Loucy (cell line): Measurements from ENCODE around the gene DUSP22.

Source experiments
- EZH2phosphoT487 ChIP-seq: fragments of 200-600 bp; IDR thresholded peaks from 2 replicates; pipeline ENCODE4 v1.6.1; 2018; ENCODE audit warnings: antibody characterized with exemption, mild to moderate bottlenecking, moderate library complexity, borderline replicate concordance
- TF ChIP-seq, protein P1 (sequence below): fragments of 200-600 bp; sonication (generic); conservative IDR thresholded peaks from 2 replicates; pipeline ENCODE4 v1.5.1; 2014; ENCODE audit warnings: mild to moderate bottlenecking, antibody characterized with exemption, low read length

DNA sequence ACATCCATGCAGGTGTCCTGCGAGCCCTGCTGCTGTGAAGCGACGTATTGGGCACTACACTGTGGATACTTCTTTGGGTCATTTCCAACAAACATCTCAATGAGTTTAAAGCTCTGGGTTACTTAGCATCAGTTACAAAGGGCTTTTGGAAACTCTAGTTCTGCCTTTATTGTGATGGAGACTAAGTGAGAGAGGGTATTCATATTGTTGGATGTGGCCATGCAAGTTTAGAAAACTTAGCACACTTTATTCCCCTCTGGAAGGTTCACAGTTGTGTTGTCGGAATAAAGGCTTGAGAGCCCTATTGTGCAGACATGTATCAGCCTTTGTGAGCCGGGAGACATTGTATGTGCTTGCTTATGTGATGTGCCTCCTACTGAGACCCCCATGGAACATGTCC is 22.1 kb downstream of the DUSP22 start:
- TF ChIP-seq, protein P1, sequence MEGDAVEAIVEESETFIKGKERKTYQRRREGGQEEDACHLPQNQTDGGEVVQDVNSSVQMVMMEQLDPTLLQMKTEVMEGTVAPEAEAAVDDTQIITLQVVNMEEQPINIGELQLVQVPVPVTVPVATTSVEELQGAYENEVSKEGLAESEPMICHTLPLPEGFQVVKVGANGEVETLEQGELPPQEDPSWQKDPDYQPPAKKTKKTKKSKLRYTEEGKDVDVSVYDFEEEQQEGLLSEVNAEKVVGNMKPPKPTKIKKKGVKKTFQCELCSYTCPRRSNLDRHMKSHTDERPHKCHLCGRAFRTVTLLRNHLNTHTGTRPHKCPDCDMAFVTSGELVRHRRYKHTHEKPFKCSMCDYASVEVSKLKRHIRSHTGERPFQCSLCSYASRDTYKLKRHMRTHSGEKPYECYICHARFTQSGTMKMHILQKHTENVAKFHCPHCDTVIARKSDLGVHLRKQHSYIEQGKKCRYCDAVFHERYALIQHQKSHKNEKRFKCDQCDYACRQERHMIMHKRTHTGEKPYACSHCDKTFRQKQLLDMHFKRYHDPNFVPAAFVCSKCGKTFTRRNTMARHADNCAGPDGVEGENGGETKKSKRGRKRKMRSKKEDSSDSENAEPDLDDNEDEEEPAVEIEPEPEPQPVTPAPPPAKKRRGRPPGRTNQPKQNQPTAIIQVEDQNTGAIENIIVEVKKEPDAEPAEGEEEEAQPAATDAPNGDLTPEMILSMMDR = no peak
- no peak for TF ChIP-seq EZH2phosphoT487
